ENCODE data around the gene ALDH1A2. TPM values are rescaled to one million over a fixed set of nuclear protein-coding genes. Genes with fewer than 3 reads are reported as not detected.

ALDH1A2 gene
- total RNA-seq, 4 donors from 2014 or later: 47.9 to 128 (median 109) TPM

DNA sequence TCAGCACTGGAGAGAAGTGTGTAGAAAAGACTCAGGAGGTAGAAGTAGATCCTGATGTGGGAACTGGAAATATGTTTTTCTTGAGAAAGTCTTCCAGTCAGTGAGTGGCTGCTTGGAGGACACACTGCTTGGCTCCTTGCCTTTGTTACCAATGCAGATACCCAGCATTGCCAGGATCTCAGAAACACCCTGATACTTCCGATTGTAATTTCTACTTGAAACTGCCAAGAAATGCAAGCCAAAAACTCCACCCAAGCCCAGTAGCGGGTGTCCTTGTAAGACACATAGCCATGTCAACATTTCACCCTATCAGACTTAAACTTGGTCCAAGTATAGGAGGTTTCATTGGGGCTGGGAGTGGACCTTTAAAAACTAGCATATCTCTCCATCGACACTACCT is 141.8 kb downstream of the ALDH1A2 start:
- TF ChIP-seq, protein P1, sequence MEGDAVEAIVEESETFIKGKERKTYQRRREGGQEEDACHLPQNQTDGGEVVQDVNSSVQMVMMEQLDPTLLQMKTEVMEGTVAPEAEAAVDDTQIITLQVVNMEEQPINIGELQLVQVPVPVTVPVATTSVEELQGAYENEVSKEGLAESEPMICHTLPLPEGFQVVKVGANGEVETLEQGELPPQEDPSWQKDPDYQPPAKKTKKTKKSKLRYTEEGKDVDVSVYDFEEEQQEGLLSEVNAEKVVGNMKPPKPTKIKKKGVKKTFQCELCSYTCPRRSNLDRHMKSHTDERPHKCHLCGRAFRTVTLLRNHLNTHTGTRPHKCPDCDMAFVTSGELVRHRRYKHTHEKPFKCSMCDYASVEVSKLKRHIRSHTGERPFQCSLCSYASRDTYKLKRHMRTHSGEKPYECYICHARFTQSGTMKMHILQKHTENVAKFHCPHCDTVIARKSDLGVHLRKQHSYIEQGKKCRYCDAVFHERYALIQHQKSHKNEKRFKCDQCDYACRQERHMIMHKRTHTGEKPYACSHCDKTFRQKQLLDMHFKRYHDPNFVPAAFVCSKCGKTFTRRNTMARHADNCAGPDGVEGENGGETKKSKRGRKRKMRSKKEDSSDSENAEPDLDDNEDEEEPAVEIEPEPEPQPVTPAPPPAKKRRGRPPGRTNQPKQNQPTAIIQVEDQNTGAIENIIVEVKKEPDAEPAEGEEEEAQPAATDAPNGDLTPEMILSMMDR (IDR thresholded peaks at IDR 0.05): no peak
- no peak for TF ChIP-seq POLR2A (IDR thresholded peaks at IDR 0.05)
- Histone ChIP-seq H3K4me3 (no peak overlapping the region), H3K36me3 (no peaks in the 10 kb centered on the region), H3K27ac (peak overlapping the region; percentile 66 to 81), H3K27me3 (no peaks in the 10 kb centered on the region), H3K4me1 (peaks cover 0 to 6% of the 10 kb centered on the region in 2 donors), H3K9me3 (no peaks in the 10 kb centered on the region)
- peak in 1 of 2 donors; percentile 35 for DNase-seq
- intact Hi-C loops (cut with DNase I; ENCODE audit: low total_unique reads): no loop called here

DNA sequence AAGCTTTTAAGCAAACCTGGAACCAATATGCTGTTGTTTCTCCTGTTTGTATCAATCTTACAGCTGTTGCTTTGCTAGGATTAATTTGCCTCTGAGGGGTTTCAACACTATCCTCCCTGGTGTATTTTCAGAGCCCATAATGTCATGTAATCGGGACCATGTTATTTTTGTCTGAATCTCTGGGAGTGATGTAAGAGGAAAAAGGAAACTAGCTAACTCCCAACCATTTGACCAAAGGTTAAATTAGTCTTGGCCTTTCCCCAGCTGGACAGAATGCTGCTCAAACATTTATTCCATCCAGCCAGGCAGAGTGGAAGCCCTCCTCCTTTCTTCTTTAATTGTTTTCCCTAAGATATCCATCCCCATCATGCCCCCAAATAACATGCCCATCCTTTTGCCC is 142.2 kb downstream of the ALDH1A2 start:
- no peaks in the 10 kb centered on the region for H3K36me3 ChIP-seq
- no peak overlapping the region for H3K4me3 ChIP-seq
- no peaks in the 10 kb centered on the region for H3K9me3 ChIP-seq
- H3K27ac ChIP-seq: peak overlapping the region; percentile 66 to 81
- H3K4me1 ChIP-seq: peaks cover 0 to 6% of the 10 kb centered on the region in 2 donors
- peak; percentile 29 to 60 for DNase-seq
- intact Hi-C loops (cut with DNase I; ENCODE audit: low total_unique reads): no loop called here
- no peaks in the 10 kb centered on the region for H3K27me3 ChIP-seq
- TF ChIP-seq, protein P1 (IDR thresholded peaks at IDR 0.05): no peak
- no peak for TF ChIP-seq POLR2A (IDR thresholded peaks at IDR 0.05)

DNA sequence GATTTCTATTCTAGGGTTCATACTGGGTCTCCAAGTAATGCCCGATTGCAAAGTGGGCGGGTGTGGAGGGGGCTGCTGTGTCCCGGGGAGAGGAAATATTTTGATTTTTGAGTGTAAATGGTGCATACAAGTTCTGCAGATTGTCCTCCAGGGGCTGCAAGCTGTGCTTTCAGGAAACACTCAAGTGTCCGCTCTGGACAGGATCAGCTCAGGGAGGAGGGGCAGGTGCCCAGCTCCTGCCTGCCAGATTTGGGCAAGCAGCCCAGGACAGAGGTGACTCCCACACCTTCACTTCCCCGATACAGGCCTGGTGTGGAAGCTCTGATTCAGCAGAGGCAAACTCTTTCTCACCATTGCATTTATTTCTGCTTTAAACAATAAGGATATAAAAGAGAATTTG is 142.7 kb downstream of the ALDH1A2 start:
- Histone ChIP-seq H3K27me3 (no peaks in the 10 kb centered on the region), H3K36me3 (no peaks in the 10 kb centered on the region), H3K9me3 (no peaks in the 10 kb centered on the region), H3K4me1 (peaks cover 0 to 6% of the 10 kb centered on the region in 2 donors), H3K27ac (peak overlapping the region; percentile 66 to 81), H3K4me3 (no peak overlapping the region)
- intact Hi-C loops (cut with DNase I; ENCODE audit: low total_unique reads): no loop called here
- DNase-seq: peak; percentile 77 to 83
- TF ChIP-seq, protein P1 (IDR thresholded peaks at IDR 0.05): peak in 3 of 4 experiments; percentile 7 to 26 (median 21)
- no peak for TF ChIP-seq POLR2A (IDR thresholded peaks at IDR 0.05)

DNA sequence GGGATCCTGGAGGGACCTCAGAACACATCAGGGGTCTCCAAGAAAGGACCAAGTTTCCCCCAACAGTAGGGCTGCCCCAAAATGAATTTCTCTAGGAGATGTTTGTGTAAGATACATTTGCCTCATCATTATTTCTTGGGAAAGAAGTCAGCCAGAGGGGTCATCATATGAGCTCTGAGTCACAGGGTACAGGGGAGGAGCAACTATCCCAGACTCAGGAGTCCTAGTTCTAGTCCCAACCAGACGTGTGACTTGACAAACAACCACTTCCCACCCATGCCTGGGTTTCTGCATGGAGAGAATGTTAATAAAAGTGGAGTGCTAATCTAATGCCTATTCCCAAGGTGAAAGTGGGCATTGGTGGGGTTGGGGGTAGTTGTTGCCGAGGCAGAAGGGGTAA is 144.1 kb downstream of the ALDH1A2 start:
- TF ChIP-seq, protein P1 (IDR thresholded peaks at IDR 0.05): no peak
- no peak for TF ChIP-seq POLR2A (IDR thresholded peaks at IDR 0.05)
- H3K9me3 ChIP-seq: no peaks in the 10 kb centered on the region
- DNase-seq: peak; percentile 26 to 56
- peaks cover 0 to 6% of the 10 kb centered on the region in 2 donors for H3K4me1 ChIP-seq
- H3K4me3 ChIP-seq: no peak overlapping the region
- intact Hi-C loops (cut with DNase I; ENCODE audit: low total_unique reads): no loop called here
- H3K27me3 ChIP-seq: no peaks in the 10 kb centered on the region
- no peaks in the 10 kb centered on the region for H3K36me3 ChIP-seq
- H3K27ac ChIP-seq: peak overlapping the region; percentile 66 to 81

DNA sequence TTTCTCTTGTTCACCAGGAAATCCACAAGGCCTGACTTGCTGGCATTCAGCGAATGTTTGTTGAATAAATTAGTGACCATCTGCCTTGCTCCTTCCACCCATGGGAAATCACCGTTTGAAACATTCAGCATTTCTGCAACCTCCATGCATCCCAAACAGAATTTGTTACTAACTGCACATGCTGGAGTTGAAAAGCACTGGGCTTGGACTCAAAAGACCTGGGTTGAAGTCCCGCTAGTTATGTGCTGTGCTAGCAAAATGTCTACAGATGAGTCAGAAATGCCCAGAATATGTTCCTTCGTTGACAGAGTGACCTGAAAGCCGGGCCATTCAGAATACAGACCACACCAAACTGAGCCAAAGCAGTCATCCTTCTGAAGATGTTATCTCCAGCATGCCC is 144.6 kb downstream of the ALDH1A2 start:
- DNase-seq: no peak
- H3K36me3 ChIP-seq: no peaks in the 10 kb centered on the region
- no peaks in the 10 kb centered on the region for H3K9me3 ChIP-seq
- TF ChIP-seq, protein P1 (IDR thresholded peaks at IDR 0.05): no peak
- no peak for TF ChIP-seq POLR2A (IDR thresholded peaks at IDR 0.05)
- H3K27ac ChIP-seq: peak overlapping the region; percentile 22 to 66
- H3K27me3 ChIP-seq: no peaks in the 10 kb centered on the region
- peaks cover 0 to 6% of the 10 kb centered on the region in 2 donors for H3K4me1 ChIP-seq
- H3K4me3 ChIP-seq: no peak overlapping the region
- intact Hi-C loops (cut with DNase I; ENCODE audit: low total_unique reads): no loop called here
